Measurements from ENCODE around the gene WNT3. TPM values are rescaled to one million over a fixed set of nuclear protein-coding genes. Genes with fewer than 3 reads are reported as not detected.

WNT3 gene
- total and polyA plus RNA-seq, 10 donors = 0.32 to 0.94 (median 0.67) TPM

DNA sequence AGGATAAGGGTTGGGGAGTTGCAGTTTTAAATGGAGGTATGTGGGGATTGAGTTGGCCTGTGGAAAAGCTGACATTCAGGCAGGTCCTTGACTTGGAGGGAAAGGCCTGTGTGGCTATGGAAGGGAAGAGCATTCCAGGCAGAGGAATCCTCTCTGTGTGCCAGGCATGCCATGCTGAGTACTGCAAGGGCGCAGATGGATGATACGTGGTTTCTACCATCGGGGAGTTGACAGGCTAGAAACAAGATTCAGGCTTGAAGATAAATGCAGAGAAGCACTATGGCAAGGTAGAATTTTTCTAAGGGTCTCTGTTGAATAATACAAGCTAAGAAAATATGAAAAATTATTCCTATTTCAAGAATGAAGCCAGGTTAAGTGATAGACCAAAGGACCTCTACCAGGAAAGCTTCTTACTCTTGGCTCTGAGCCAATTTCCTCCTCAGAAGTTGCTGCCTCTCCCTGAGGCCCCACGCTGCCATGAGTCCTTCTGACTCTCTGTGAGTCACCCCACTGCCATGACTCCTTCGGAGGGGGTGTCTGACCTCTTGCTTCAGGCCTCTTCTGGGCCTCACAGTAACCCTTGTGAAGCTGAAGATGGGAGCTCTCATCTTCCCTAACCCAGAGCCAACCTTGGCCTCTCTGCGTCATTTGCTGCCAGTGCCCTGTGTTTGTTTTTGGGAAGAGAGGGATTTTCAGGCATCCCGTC is 75.8 kb downstream of the WNT3 start:
- TF ChIP-seq POLR2A (IDR thresholded peaks at IDR 0.05) = no peak
- TF ChIP-seq POLR2AphosphoS5 (IDR thresholded peaks at IDR 0.05) = no peak
- TF ChIP-seq, protein P1, sequence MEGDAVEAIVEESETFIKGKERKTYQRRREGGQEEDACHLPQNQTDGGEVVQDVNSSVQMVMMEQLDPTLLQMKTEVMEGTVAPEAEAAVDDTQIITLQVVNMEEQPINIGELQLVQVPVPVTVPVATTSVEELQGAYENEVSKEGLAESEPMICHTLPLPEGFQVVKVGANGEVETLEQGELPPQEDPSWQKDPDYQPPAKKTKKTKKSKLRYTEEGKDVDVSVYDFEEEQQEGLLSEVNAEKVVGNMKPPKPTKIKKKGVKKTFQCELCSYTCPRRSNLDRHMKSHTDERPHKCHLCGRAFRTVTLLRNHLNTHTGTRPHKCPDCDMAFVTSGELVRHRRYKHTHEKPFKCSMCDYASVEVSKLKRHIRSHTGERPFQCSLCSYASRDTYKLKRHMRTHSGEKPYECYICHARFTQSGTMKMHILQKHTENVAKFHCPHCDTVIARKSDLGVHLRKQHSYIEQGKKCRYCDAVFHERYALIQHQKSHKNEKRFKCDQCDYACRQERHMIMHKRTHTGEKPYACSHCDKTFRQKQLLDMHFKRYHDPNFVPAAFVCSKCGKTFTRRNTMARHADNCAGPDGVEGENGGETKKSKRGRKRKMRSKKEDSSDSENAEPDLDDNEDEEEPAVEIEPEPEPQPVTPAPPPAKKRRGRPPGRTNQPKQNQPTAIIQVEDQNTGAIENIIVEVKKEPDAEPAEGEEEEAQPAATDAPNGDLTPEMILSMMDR (IDR thresholded peaks at IDR 0.05 in 8 of 11, conservative IDR thresholded peaks at IDR 0.05 in 3 of 11) = no peak
- DNase-seq = no peak
- Histone ChIP-seq H3K9me3 (no peaks in the 10 kb centered on the region), H3K4me3 (no peak overlapping the region), H3K4me1 (peaks cover 0 to 5% (median 0%) of the 10 kb centered on the region in 6 donors), H3K27me3 (replicated peaks in 1 of 7) (no peaks in the 10 kb centered on the region), H3K36me3 (peaks cover 0 to 63% (median 8%) of the 10 kb centered on the region in 6 donors), H3K27ac (no peak overlapping the region)
- WGBS, 5 donors = 71 to 87% (median 81%) methylated on average over 7 of the region's 7 CpGs
- intact Hi-C loops (cut with DNase I; ENCODE audit: low total_unique reads) = no loop called here

DNA sequence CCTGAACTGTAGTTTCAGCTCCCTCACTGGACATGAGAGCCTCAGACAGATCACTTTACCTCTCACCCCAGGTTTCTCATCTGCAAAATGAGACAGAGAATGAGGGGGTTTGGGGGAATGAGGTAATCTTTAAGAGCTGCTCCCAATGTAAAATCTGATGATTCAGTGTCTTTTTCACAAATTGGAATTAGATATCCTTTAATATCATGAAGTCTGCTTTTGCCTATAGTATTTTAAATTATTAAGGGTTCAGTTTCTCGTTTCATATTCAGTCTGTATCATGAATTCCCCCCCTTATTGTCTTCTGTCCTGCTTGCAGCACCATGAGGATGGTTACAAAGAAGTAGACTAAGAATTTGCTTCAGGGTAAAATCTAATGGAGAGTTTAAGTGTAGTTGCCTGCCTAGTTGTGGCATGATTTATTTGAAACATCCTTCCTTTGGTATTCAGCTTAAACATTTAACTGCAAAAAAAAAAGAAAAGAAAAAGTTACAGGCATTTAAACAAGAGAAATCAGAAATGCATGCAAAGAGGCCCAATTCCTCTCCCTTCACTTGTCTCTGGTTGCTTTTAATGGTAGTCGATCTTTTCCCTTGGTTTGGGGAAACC is 77.3 kb downstream of the WNT3 start:
- TF ChIP-seq, protein P1 (IDR thresholded peaks at IDR 0.05 in 8 of 11, conservative IDR thresholded peaks at IDR 0.05 in 3 of 11) = no peak
- TF ChIP-seq POLR2AphosphoS5 (IDR thresholded peaks at IDR 0.05) = no peak
- intact Hi-C loops (cut with DNase I; ENCODE audit: low total_unique reads) = no loop called here
- Histone ChIP-seq H3K9me3 (no peaks in the 10 kb centered on the region), H3K4me1 (peaks cover 0 to 20% (median 9%) of the 10 kb centered on the region in 6 donors), H3K27ac (no peak overlapping the region), H3K36me3 (peaks cover 0 to 62% (median 8%) of the 10 kb centered on the region in 6 donors), H3K4me3 (no peak overlapping the region), H3K27me3 (replicated peaks in 1 of 7) (no peaks in the 10 kb centered on the region)
- WGBS, 5 donors = 62 to 74% (median 72%) methylated on average over 2 of the region's 2 CpGs
- no peak for DNase-seq

DNA sequence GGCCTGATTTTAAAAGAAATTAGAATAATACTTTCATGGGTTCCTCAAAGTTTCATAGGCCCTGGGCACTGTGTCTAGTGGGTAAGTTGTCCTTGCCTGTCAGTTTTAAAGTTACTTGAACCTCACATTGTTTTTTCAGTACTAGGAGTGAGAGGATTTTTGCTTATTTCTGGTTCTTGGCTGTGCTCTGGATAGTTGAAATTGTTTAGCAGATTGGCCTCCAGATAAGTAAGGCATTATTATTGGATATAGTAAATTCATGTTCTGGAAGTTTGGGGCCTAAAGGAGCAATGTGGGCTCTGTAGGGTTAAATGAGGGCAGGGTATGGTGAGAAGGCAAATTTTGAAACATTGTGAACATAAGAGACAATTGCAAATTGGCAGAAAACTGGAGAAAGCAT is 78.5 kb downstream of the WNT3 start:
- peaks cover 0 to 62% (median 8%) of the 10 kb centered on the region in 6 donors for H3K36me3 ChIP-seq
- H3K27me3 ChIP-seq (replicated peaks in 1 of 7) = no peaks in the 10 kb centered on the region
- H3K4me1 ChIP-seq = peaks cover 0 to 28% (median 16%) of the 10 kb centered on the region in 6 donors
- no peak overlapping the region for H3K4me3 ChIP-seq
- intact Hi-C loops (cut with DNase I; ENCODE audit: low total_unique reads) = no loop called here
- H3K27ac ChIP-seq = no peak overlapping the region
- TF ChIP-seq, protein P1 (IDR thresholded peaks at IDR 0.05 in 8 of 11, conservative IDR thresholded peaks at IDR 0.05 in 3 of 11) = no peak
- no peak for TF ChIP-seq POLR2AphosphoS5 (IDR thresholded peaks at IDR 0.05)
- TF ChIP-seq POLR2A (IDR thresholded peaks at IDR 0.05) = no peak
- no peaks in the 10 kb centered on the region for H3K9me3 ChIP-seq
- DNase-seq = no peak

DNA sequence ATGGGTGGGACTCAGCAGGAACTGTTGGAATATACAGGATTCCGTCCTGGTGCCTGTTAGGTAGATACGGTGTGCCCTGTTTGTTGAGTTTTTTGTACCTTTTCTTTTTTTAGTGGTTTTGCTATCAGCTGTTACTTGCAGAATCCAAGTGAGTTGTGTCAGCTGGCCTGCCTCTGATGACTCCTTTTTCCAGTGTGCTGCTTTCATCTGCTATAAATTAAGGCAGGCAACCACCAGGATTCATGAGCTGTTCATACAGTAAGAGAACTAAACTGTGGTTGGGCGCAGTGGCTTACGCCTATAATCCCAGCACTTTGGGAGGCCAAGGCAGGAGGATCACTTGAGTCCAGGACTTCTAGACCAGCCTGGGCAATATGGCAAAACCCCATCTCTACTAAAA is 79.9 kb downstream of the WNT3 start:
- intact Hi-C loops (cut with DNase I; ENCODE audit: low total_unique reads) = no loop called here
- H3K4me3 ChIP-seq = no peak overlapping the region
- peaks cover 0 to 64% (median 8%) of the 10 kb centered on the region in 6 donors for H3K36me3 ChIP-seq
- no peaks in the 10 kb centered on the region for H3K27me3 ChIP-seq (replicated peaks in 1 of 7)
- H3K9me3 ChIP-seq = no peaks in the 10 kb centered on the region
- no peak for DNase-seq
- peaks cover 0 to 28% (median 16%) of the 10 kb centered on the region in 6 donors for H3K4me1 ChIP-seq
- WGBS, 5 donors = 95 to 99% (median 97%) methylated on average over 4 of the region's 4 CpGs
- no peak overlapping the region for H3K27ac ChIP-seq
- TF ChIP-seq, protein P1 (IDR thresholded peaks at IDR 0.05 in 8 of 11, conservative IDR thresholded peaks at IDR 0.05 in 3 of 11) = no peak
- no peak for TF ChIP-seq POLR2A (IDR thresholded peaks at IDR 0.05)
- no peak for TF ChIP-seq POLR2AphosphoS5 (IDR thresholded peaks at IDR 0.05)

All from spleen (tissue), 11 donors.